Lung (tissue), 16 donors: ENCODE measurements around the gene TTLL9. TPM values are rescaled to one million over a fixed set of nuclear protein-coding genes. Genes with fewer than 3 reads are reported as not detected.

Source experiments
- ATAC-seq: fragments of 200-7000 bp; cut with Tn5 transposase; one replicate; pipeline ENCODE4 v1.9.1; 2020; ENCODE audit warnings: moderate number of reproducible peaks; ENCODE audit not compliant: insufficient read depth, low FRiP score
- DNase-seq, 3 donors: peaks; one replicate each; pipeline ENCODE4 v3.0.0-alpha.2; 2013 to 2017
- H3K27ac ChIP-seq, 2 donors: one replicate each; pipeline ENCODE4 v1.5.1; 2013; ENCODE audit warnings: mild to moderate bottlenecking in 2 of 2, moderate library complexity in 2 of 2, control low read depth in 1 of 2, inconsistent platforms in 1 of 2, low read depth in 1 of 2, low read length in 1 of 2
- H3K27me3 ChIP-seq, 3 donors: one replicate each; pipeline ENCODE4 v1.5.1; 2013; ENCODE audit warnings: low read length in 2 of 3; ENCODE audit not compliant: control insufficient read depth in 3 of 3, insufficient read depth in 3 of 3
- H3K36me3 ChIP-seq, 4 donors: one replicate each; pipeline ENCODE4 v1.5.1; 2013; ENCODE audit warnings: low read length in 4 of 4, mild to moderate bottlenecking in 1 of 4, moderate library complexity in 1 of 4; ENCODE audit not compliant: control insufficient read depth in 4 of 4, insufficient read depth in 4 of 4
- H3K4me1 ChIP-seq, 5 donors: one replicate each; pipeline ENCODE4 v1.5.1; 2013; ENCODE audit warnings: low read length in 5 of 5, mild to moderate bottlenecking in 2 of 5, moderate library complexity in 1 of 5; ENCODE audit not compliant: control insufficient read depth in 5 of 5, insufficient read depth in 5 of 5
- H3K4me3 ChIP-seq: one replicate; pipeline ENCODE4 v1.5.1; 2013; ENCODE audit warnings: mild to moderate bottlenecking, control low read depth, moderate library complexity
- H3K9ac ChIP-seq, 2 donors: one replicate each; pipeline ENCODE4 v1.5.1; 2013; ENCODE audit warnings: low read length in 2 of 2, control low read depth in 1 of 2; ENCODE audit not compliant: insufficient read depth in 1 of 2
- H3K9me3 ChIP-seq, 4 donors: one replicate each; pipeline ENCODE4 v1.5.1; 2013; ENCODE audit warnings: low read length in 3 of 4, mild to moderate bottlenecking in 1 of 4, moderate library complexity in 1 of 4; ENCODE audit not compliant: control insufficient read depth in 4 of 4, insufficient read depth in 3 of 4
- CTCF ChIP-seq: IDR thresholded peaks from 2 replicates; pipeline ENCODE4 v1.5.1; 2012; ENCODE audit warnings: mild to moderate bottlenecking; ENCODE audit errors: control extremely low read depth, extremely low read depth
- WGBS, 2 donors: extraction: QIAGEN DNeasy Blood & Tissue Kit; methylation state at CpG; one replicate each; pipeline ENCODE4 v1.1.7; 2013; 5-methylcytosine and 5-hydroxymethylcytosine counted together
- long read RNA-seq, 5 donors: transcript quantifications; one replicate each; lab custom pipeline, GENCODE V29; 2026
- polyA plus RNA-seq, 2 donors: library from polyadenylated mRNA; stranded (reverse); fragments of 200-250 nt; gene quantifications; one replicate each; pipeline ENCODE4 v1.2.1, GENCODE V29; 2013
- total RNA-seq, 2 donors: library from RNA; depleted of rRNA in 1 of 2; stranded (reverse); fragments of >200 nt in 1 of 2; gene quantifications; one replicate each; pipeline ENCODE4 v1.2.1, GENCODE V29; 2014 to 2021
- donor health status: control.
- donor health status: control.
- donor health status: Bipolar disorder and iron deficiency.
- donor health status: healthy.
- donor health status: DM: yes; HTN: yes; CAD: no.

Gene TTLL9
- total RNA-seq = 1 to 10 TPM; 7.1 to 8.9 TPM
- polyA plus RNA-seq = 1 to 10 TPM; 1.9 to 2.5 TPM
- long read RNA-seq, donor 1 = 0 reads
- long read RNA-seq, donor 2 = 0 reads
- long read RNA-seq, donor 3 = 0 reads
- long read RNA-seq, donor 4 = 0 reads
- long read RNA-seq, donor 5 = 0 reads

GRCh38 chr20:31869942-31870725 lies at the start of gene TTLL9, which contains the start of gene DUSP15:
Gene TTLL9, plus strand, starts transcription at chr20:31870634. Its CDS starts 493 bp downstream, at chr20:31871127.
Gene DUSP15, minus strand, starts transcription at chr20:31870527. Its CDS starts 190 bp downstream, at chr20:31870337.
- Histone ChIP-seq H3K9ac (peak within 1 kb of the TSS; percentile 49 to 90), H3K4me3 (peak within 1 kb of the TSS; percentile 61), H3K27me3 (no peaks in the 10 kb centered on the region), H3K4me1 (peaks cover 0 to 18% (median 5%) of the 10 kb centered on the region in 5 donors), H3K27ac (peak within 1 kb of the TSS in 1 of 2 donors; percentile 28), H3K36me3 (peaks cover 0 to 6% (median 0%) of the 10 kb centered on the region in 4 donors), H3K9me3 (no peaks in the 10 kb centered on the region)
- DNase-seq (peak; percentile 56 to 69 (median 64)), ATAC-seq (peak; percentile 70)
- no peak for TF ChIP-seq CTCF
- 1 to 2% methylated on average over 28 to 80 of the region's 80 CpGs for WGBS, 2 donors

GRCh38 chr20:31821427-31821826 lies 49.0 kb upstream of the TTLL9 start:
- ATAC-seq (no peak), DNase-seq (no peak)
- 52 to 58% methylated on average over 5 of the region's 5 CpGs for WGBS, 2 donors
- Histone ChIP-seq H3K9me3 (no peaks in the 10 kb centered on the region), H3K27ac (no peak overlapping the region), H3K27me3 (no peaks in the 10 kb centered on the region), H3K36me3 (no peaks in the 10 kb centered on the region), H3K4me1 (peaks cover 0 to 15% (median 3%) of the 10 kb centered on the region in 5 donors), H3K4me3 (no peak overlapping the region), H3K9ac (no peak overlapping the region)
- TF ChIP-seq CTCF = no peak

GRCh38 chr20:31822421-31823330 lies 47.8 kb upstream of the TTLL9 start:
- Histone ChIP-seq H3K9ac (peak overlapping the region in 1 of 2 donors; percentile 51), H3K36me3 (no peaks in the 10 kb centered on the region), H3K9me3 (no peaks in the 10 kb centered on the region), H3K27ac (peak overlapping the region in 1 of 2 donors; percentile 16), H3K27me3 (no peaks in the 10 kb centered on the region), H3K4me1 (peaks cover 0 to 15% (median 3%) of the 10 kb centered on the region in 5 donors), H3K4me3 (no peak overlapping the region)
- ATAC-seq = peak; percentile 89
- 7% methylated on average over 21 to 29 of the region's 29 CpGs for WGBS, 2 donors
- TF ChIP-seq CTCF = peak; percentile 95
- DNase-seq = peak; percentile 82 to 87 (median 84)
